Measurements from ENCODE around the gene DBH.
A peak's percentile ranks its signal among the peaks of the same experiment; 100 is the strongest.

Gene DBH

GRCh38 chr9:133614678-133615077 is 21.5 kb upstream of the DBH start:
- no peak for ATAC-seq
- no peak for TF ChIP-seq ZC3H10 (CRISPR knock-in tag; IDR thresholded peaks at IDR 0.05)
- TF ChIP-seq CSDC2 (CRISPR knock-in tag; IDR thresholded peaks at IDR 0.05): no peak
- TF ChIP-seq POU6F1 (CRISPR knock-in tag; IDR thresholded peaks at IDR 0.05; ENCODE audit: borderline replicate concordance, low read depth): no peak
- TF ChIP-seq RARB (CRISPR knock-in tag; IDR thresholded peaks at IDR 0.05): no peak
- no peak for TF ChIP-seq TOX (CRISPR knock-in tag; IDR thresholded peaks at IDR 0.05; ENCODE audit: borderline replicate concordance)
- TF ChIP-seq, protein P1, sequence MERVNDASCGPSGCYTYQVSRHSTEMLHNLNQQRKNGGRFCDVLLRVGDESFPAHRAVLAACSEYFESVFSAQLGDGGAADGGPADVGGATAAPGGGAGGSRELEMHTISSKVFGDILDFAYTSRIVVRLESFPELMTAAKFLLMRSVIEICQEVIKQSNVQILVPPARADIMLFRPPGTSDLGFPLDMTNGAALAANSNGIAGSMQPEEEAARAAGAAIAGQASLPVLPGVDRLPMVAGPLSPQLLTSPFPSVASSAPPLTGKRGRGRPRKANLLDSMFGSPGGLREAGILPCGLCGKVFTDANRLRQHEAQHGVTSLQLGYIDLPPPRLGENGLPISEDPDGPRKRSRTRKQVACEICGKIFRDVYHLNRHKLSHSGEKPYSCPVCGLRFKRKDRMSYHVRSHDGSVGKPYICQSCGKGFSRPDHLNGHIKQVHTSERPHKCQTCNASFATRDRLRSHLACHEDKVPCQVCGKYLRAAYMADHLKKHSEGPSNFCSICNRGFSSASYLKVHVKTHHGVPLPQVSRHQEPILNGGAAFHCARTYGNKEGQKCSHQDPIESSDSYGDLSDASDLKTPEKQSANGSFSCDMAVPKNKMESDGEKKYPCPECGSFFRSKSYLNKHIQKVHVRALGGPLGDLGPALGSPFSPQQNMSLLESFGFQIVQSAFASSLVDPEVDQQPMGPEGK (CRISPR knock-in tag; IDR thresholded peaks at IDR 0.05; ENCODE audit: borderline replicate concordance): no peak
- TF ChIP-seq ZFP3 (CRISPR knock-in tag; IDR thresholded peaks at IDR 0.05): no peak
- no peak for TF ChIP-seq ESRRG (CRISPR knock-in tag; IDR thresholded peaks at IDR 0.05)
- TF ChIP-seq OSR1 (CRISPR knock-in tag; IDR thresholded peaks at IDR 0.05): no peak
- TF ChIP-seq ISL1 (CRISPR knock-in tag; IDR thresholded peaks at IDR 0.05): no peak
- TF ChIP-seq ZFP30 (CRISPR knock-in tag; IDR thresholded peaks at IDR 0.05): no peak
- no peak for TF ChIP-seq TSHZ2 (CRISPR knock-in tag; IDR thresholded peaks at IDR 0.05)
- TF ChIP-seq BACH2 (CRISPR knock-in tag; IDR thresholded peaks at IDR 0.05; ENCODE audit: borderline replicate concordance): no peak
- no peak for TF ChIP-seq ZNF8 (CRISPR knock-in tag; IDR thresholded peaks at IDR 0.05)
- no peak for TF ChIP-seq PPARA (CRISPR knock-in tag; IDR thresholded peaks at IDR 0.05; ENCODE audit: borderline replicate concordance)

DNA sequence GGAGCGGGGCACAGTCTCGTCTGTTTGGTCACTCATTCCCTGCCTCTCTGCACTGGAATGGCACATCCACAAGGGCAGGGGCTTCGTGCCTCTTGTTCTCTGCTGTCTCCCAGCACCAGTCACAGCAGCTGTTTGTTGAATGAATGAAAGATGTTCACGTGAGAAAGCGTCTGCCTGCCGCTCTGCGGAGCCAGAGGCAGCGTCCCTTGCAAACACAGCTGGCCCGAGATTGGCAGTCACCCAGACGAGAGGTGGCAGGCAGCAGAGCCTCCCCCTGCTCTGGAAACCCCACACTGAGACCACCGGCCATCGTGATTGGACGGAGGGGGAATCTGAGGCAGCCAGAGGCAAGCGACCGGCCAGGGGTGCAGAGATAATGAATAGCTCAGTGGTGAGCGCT is 21.0 kb upstream of the DBH start:
- TF ChIP-seq ZC3H10 (CRISPR knock-in tag; IDR thresholded peaks at IDR 0.05) (no peak), SNAI2 (CRISPR knock-in tag; IDR thresholded peaks at IDR 0.05) (no peak), RARB (CRISPR knock-in tag; IDR thresholded peaks at IDR 0.05) (no peak), TCF4 (CRISPR knock-in tag; IDR thresholded peaks at IDR 0.05; ENCODE audit: borderline replicate concordance) (no peak), ZFP3 (CRISPR knock-in tag; IDR thresholded peaks at IDR 0.05) (no peak)
- ATAC-seq: no peak

- no peak for TF ChIP-seq ARNTL (CRISPR knock-in tag; IDR thresholded peaks at IDR 0.05; ENCODE audit: borderline replicate concordance, low read depth)
- TF ChIP-seq ZFP3 (CRISPR knock-in tag; IDR thresholded peaks at IDR 0.05): peak; percentile 86
- TF ChIP-seq, protein P2, sequence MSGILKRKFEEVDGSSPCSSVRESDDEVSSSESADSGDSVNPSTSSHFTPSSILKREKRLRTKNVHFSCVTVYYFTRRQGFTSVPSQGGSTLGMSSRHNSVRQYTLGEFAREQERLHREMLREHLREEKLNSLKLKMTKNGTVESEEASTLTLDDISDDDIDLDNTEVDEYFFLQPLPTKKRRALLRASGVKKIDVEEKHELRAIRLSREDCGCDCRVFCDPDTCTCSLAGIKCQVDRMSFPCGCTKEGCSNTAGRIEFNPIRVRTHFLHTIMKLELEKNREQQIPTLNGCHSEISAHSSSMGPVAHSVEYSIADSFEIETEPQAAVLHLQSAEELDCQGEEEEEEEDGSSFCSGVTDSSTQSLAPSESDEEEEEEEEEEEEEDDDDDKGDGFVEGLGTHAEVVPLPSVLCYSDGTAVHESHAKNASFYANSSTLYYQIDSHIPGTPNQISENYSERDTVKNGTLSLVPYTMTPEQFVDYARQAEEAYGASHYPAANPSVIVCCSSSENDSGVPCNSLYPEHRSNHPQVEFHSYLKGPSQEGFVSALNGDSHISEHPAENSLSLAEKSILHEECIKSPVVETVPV (CRISPR knock-in tag; IDR thresholded peaks at IDR 0.05): no peak
- no peak for TF ChIP-seq PPARA (CRISPR knock-in tag; IDR thresholded peaks at IDR 0.05; ENCODE audit: borderline replicate concordance)
- TF ChIP-seq TSHZ2 (CRISPR knock-in tag; IDR thresholded peaks at IDR 0.05): no peak
- no peak for TF ChIP-seq CSDC2 (CRISPR knock-in tag; IDR thresholded peaks at IDR 0.05)
- TF ChIP-seq SNAI2 (CRISPR knock-in tag; IDR thresholded peaks at IDR 0.05): no peak
- TF ChIP-seq ZFP30 (CRISPR knock-in tag; IDR thresholded peaks at IDR 0.05): no peak
- no peak for ATAC-seq
These were observed 20.5 kb upstream of the DBH start for GRCh38 chr9:133615606-133616188.

All from SK-N-SH treated with all-trans-retinoic acid at 6 μM for 48 hours (cell line).